RWPE2 (cell line): ENCODE data around the gene MYPN.

Source experiments
- ATAC-seq: fragments of 200-7000 bp; cut with Tn5 transposase; 3 replicates; pipeline ENCODE4 v1.9.1; 2021; ENCODE audit warnings: low read depth
- DNase-seq: peaks from one replicate; pipeline ENCODE4 v3.0.0-alpha.2; 2020; ENCODE audit warnings: low spot score
- H3K27ac ChIP-seq: fragments of 450-650 bp; 2 replicates; pipeline ENCODE4 v1.5.1; 2017; ENCODE audit warnings: mild to moderate bottlenecking; ENCODE audit not compliant: poor library complexity, severe bottlenecking
- H3K27me3 ChIP-seq: fragments of 250-450 bp; sonication (Bioruptor Pico); 2 replicates; pipeline ENCODE4 v1.5.1; 2021; ENCODE audit warnings: mild to moderate bottlenecking, moderate library complexity; ENCODE audit not compliant: insufficient read depth, poor library complexity, severe bottlenecking
- H3K36me3 ChIP-seq: fragments of 250-450 bp; sonication (Bioruptor Pico); 2 replicates; pipeline ENCODE4 v1.5.1; 2020; ENCODE audit warnings: low read depth, mild to moderate bottlenecking, moderate library complexity
- H3K4me1 ChIP-seq: fragments of 250-450 bp; sonication (Bioruptor Pico); 2 replicates; pipeline ENCODE4 v1.5.1; 2021; ENCODE audit warnings: mild to moderate bottlenecking, moderate library complexity; ENCODE audit not compliant: insufficient read depth, poor library complexity, severe bottlenecking
- H3K4me3 ChIP-seq: fragments of 250-450 bp; sonication (Bioruptor Pico); 2 replicates; pipeline ENCODE4 v1.5.1; 2021; ENCODE audit warnings: mild to moderate bottlenecking, moderate library complexity; ENCODE audit not compliant: severe bottlenecking
- H3K9me3 ChIP-seq: fragments of 250-450 bp; sonication (Bioruptor Pico); 2 replicates; pipeline ENCODE4 v1.5.1; 2021; ENCODE audit warnings: mild to moderate bottlenecking, moderate library complexity; ENCODE audit not compliant: severe bottlenecking
- CTCF ChIP-seq: fragments of 450-650 bp; IDR thresholded peaks from one replicate; pipeline ENCODE4 v1.5.1; 2017; ENCODE audit warnings: mild to moderate bottlenecking, moderate library complexity; ENCODE audit not compliant: poor library complexity, severe bottlenecking

The MYPN gene

GRCh38 chr10:68180490-68180889 is 71.2 kb downstream of the MYPN start:
- ATAC-seq = no peak
- no peak for TF ChIP-seq CTCF
- no peak for DNase-seq
- Histone ChIP-seq H3K9me3 (no peaks in the 10 kb centered on the region), H3K27me3 (no peaks in the 10 kb centered on the region), H3K4me1 (peaks cover 7% of the 10 kb centered on the region), H3K36me3 (no peaks in the 10 kb centered on the region), H3K27ac (no peak overlapping the region), H3K4me3 (no peak overlapping the region)

- Histone ChIP-seq H3K27ac (no peak overlapping the region), H3K4me3 (no peak overlapping the region), H3K4me1 (no peaks in the 10 kb centered on the region), H3K36me3 (no peaks in the 10 kb centered on the region), H3K27me3 (no peaks in the 10 kb centered on the region), H3K9me3 (no peaks in the 10 kb centered on the region)
- ATAC-seq (no peak), DNase-seq (no peak)
- TF ChIP-seq CTCF = no peak
These were observed 75.3 kb downstream of the MYPN start for GRCh38 chr10:68184546-68184945.

GRCh38 chr10:68185085-68185484 is 75.8 kb downstream of the MYPN start:
- H3K4me3 ChIP-seq = no peak overlapping the region
- no peaks in the 10 kb centered on the region for H3K27me3 ChIP-seq
- TF ChIP-seq CTCF = no peak
- H3K27ac ChIP-seq = no peak overlapping the region
- DNase-seq (no peak), ATAC-seq (no peak)
- H3K9me3 ChIP-seq = no peaks in the 10 kb centered on the region
- no peaks in the 10 kb centered on the region for H3K36me3 ChIP-seq
- H3K4me1 ChIP-seq = no peaks in the 10 kb centered on the region

- ATAC-seq (no peak), DNase-seq (no peak)
- TF ChIP-seq CTCF = no peak
- no peaks in the 10 kb centered on the region for H3K9me3 ChIP-seq
- no peak overlapping the region for H3K27ac ChIP-seq
- H3K27me3 ChIP-seq = no peaks in the 10 kb centered on the region
- H3K4me1 ChIP-seq = peaks cover 8% of the 10 kb centered on the region
- H3K4me3 ChIP-seq = no peak overlapping the region
- no peaks in the 10 kb centered on the region for H3K36me3 ChIP-seq
These were observed 79.5 kb downstream of the MYPN start for GRCh38 chr10:68188835-68189234.

- Histone ChIP-seq H3K4me3 (no peak overlapping the region), H3K36me3 (no peaks in the 10 kb centered on the region), H3K9me3 (no peaks in the 10 kb centered on the region), H3K4me1 (peaks cover 8% of the 10 kb centered on the region), H3K27ac (no peak overlapping the region), H3K27me3 (no peaks in the 10 kb centered on the region)
- DNase-seq = no peak
- ATAC-seq = peak; percentile 83
- TF ChIP-seq CTCF = no peak
These were observed 82.8 kb downstream of the MYPN start for GRCh38 chr10:68192113-68192512.
